ENCODE measurements around the gene MARCHF7. TPM values are rescaled to one million over a fixed set of nuclear protein-coding genes. Genes with fewer than 3 reads are reported as not detected.
"Not testable (repeated sequence)": the region's sequence is repeated elsewhere in the genome, so short reads cannot be mapped to it uniquely, and the experiment has no call there.

MARCHF7 gene
- total RNA-seq, 1 donor from 2014 or later: 76.5 TPM

- peaks cover 13% of the 10 kb centered on the region for H3K9me3 Mint-ChIP-seq
- not testable (repeated sequence) for DNase-seq (ENCODE audit: low spot score); H3K27ac Mint-ChIP-seq; H3K4me3 Mint-ChIP-seq; H3K27me3 Mint-ChIP-seq (ENCODE audit: insufficient read depth)
- H3K4me1 Mint-ChIP-seq (ENCODE audit: low read depth): peaks cover 53% of the 10 kb centered on the region
- intact Hi-C loops (cut with micrococcal nuclease): loop anchor here (2.0 kb wide), 1 partner anchor 16 kb away; no protein-coding TSS in a partner anchor
- H3K36me3 Mint-ChIP-seq (ENCODE audit: low read depth): peaks cover 54% of the 10 kb centered on the region
These were observed 12.7 kb downstream of the MARCHF7 start for GRCh38 chr2:159724795-159725572.

- H3K9me3 Mint-ChIP-seq: peaks cover 13% of the 10 kb centered on the region
- intact Hi-C loops (cut with micrococcal nuclease): loop anchor here (2.0 kb wide), 1 partner anchor 15 kb away; no protein-coding TSS in a partner anchor
- no peak overlapping the region for H3K27ac Mint-ChIP-seq
- peaks cover 47% of the 10 kb centered on the region for H3K4me1 Mint-ChIP-seq (ENCODE audit: low read depth)
- DNase-seq (ENCODE audit: low spot score): no peak
- H3K36me3 Mint-ChIP-seq (ENCODE audit: low read depth): peaks cover 53% of the 10 kb centered on the region
- H3K4me3 Mint-ChIP-seq: no peak overlapping the region
- no peaks in the 10 kb centered on the region for H3K27me3 Mint-ChIP-seq (ENCODE audit: insufficient read depth)
These were observed 13.4 kb downstream of the MARCHF7 start for GRCh38 chr2:159725713-159726112.

DNA sequence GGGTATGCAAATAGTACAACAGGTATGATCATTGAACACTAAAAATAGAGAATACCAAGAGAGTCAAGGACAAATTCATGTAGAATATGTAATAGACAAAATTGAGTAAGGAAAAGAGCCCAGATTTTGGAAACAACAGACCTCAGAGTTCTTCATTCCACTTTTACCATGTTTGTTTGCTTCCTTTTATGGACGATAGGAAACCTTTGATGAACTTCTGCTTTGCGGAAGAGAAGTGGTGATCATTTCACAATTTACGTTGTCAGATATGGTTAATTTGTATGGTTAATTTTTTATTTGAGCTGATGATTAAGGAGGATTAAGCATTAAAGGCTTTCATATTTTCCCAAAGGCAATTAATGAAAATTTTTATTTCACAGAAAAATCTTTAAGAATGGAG lies 16.3 kb downstream of the MARCHF7 start:
- H3K36me3 Mint-ChIP-seq (ENCODE audit: low read depth): peaks cover 43% of the 10 kb centered on the region
- intact Hi-C loops (cut with micrococcal nuclease): no loop called here

DNA sequence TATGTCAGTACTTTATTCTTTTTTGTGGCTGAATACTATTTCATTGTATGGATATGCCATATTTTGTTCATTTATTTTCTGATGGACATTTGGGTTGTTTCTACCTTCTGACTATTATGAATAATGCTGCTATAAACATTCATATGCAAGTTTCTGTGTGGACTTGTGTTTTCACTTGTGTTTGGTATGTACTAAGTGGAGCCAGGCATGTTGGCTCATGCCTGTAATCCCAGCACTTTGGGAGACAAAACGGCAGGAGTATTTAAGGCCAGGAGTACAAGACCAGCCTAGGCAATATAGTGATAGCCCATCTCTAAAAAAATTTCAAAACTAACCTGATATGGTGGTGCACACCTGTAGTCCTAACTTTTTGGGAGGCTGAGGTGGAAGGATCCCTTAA lies 23.3 kb downstream of the MARCHF7 start:
- Mint-ChIP-seq H3K4me3 (no peak overlapping the region), H3K9me3 (no peaks in the 10 kb centered on the region), H3K4me1 (ENCODE audit: low read depth) (peaks cover 27% of the 10 kb centered on the region), H3K27ac (no peak overlapping the region), H3K27me3 (ENCODE audit: insufficient read depth) (no peaks in the 10 kb centered on the region), H3K36me3 (ENCODE audit: low read depth) (peaks cover 44% of the 10 kb centered on the region)
- intact Hi-C loops (cut with micrococcal nuclease): no loop called here
- DNase-seq (ENCODE audit: low spot score): no peak

More for the DNA sequence above, 16.3 kb downstream of the MARCHF7 start:
- no peaks in the 10 kb centered on the region for H3K27me3 Mint-ChIP-seq (ENCODE audit: insufficient read depth)
- peaks cover 13% of the 10 kb centered on the region for H3K9me3 Mint-ChIP-seq
- no peak overlapping the region for H3K27ac Mint-ChIP-seq
- no peak overlapping the region for H3K4me3 Mint-ChIP-seq
- DNase-seq (ENCODE audit: low spot score): no peak
- peaks cover 25% of the 10 kb centered on the region for H3K4me1 Mint-ChIP-seq (ENCODE audit: low read depth)

DNA sequence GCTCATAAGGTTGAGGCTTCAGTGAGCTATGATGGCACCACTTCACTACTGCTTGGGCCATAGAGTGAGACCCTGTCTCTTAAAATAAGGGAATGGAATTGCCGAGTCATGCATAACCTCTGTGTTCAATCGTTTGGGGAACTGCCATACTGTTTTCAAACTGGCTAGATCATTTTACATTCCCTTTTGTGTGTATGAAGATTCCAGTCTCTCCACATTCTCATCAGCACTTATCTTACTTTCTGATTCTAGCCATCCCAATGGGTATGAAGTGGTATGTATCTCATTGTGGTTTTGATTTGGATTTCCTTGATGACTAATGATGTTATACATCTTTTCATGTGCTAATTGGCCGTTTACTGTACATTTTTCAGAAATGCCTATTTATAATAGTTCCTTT lies 23.7 kb downstream of the MARCHF7 start:
- intact Hi-C loops (cut with micrococcal nuclease): no loop called here
- Mint-ChIP-seq H3K9me3 (no peaks in the 10 kb centered on the region), H3K4me3 (no peak overlapping the region), H3K27me3 (ENCODE audit: insufficient read depth) (no peaks in the 10 kb centered on the region), H3K27ac (no peak overlapping the region), H3K4me1 (ENCODE audit: low read depth) (peaks cover 27% of the 10 kb centered on the region), H3K36me3 (ENCODE audit: low read depth) (peaks cover 40% of the 10 kb centered on the region)
- no peak for DNase-seq (ENCODE audit: low spot score)

- no peak overlapping the region for H3K27ac Mint-ChIP-seq
- H3K9me3 Mint-ChIP-seq: no peaks in the 10 kb centered on the region
- intact Hi-C loops (cut with micrococcal nuclease): no loop called here
- H3K4me3 Mint-ChIP-seq: no peak overlapping the region
- peaks cover 31% of the 10 kb centered on the region for H3K4me1 Mint-ChIP-seq (ENCODE audit: low read depth)
- no peaks in the 10 kb centered on the region for H3K27me3 Mint-ChIP-seq (ENCODE audit: insufficient read depth)
- peaks cover 44% of the 10 kb centered on the region for H3K36me3 Mint-ChIP-seq (ENCODE audit: low read depth)
- no peak for DNase-seq (ENCODE audit: low spot score)
These were observed 25.1 kb downstream of the MARCHF7 start for GRCh38 chr2:159737292-159737916.

DNA sequence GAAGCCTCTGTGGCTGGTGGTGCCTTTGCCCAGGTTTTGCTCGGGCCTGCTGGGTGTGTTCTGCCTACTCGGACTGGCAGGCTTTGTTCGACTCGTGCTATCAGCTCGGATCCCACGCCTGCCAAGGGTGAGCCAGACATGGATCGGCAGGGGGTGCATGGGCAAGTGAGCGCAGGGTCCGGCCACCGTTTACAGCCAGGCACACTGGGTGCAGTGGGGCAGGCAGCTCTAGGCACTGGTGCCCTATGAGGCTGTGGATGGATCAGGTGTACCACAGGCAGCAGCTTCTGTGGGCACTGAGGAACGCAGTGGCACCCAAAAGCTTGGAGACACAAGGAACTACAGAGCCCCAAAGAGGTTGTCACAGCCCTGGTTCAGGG lies 25.6 kb downstream of the MARCHF7 start:
- Mint-ChIP-seq H3K9me3 (no peaks in the 10 kb centered on the region), H3K27ac (no peak overlapping the region), H3K36me3 (ENCODE audit: low read depth) (peaks cover 44% of the 10 kb centered on the region), H3K4me3 (no peak overlapping the region), H3K27me3 (ENCODE audit: insufficient read depth) (no peaks in the 10 kb centered on the region), H3K4me1 (ENCODE audit: low read depth) (peaks cover 31% of the 10 kb centered on the region)
- no peak for DNase-seq (ENCODE audit: low spot score)
- intact Hi-C loops (cut with micrococcal nuclease): no loop called here

GRCh38 chr2:159738509-159739390 lies 26.4 kb downstream of the MARCHF7 start:
- Mint-ChIP-seq H3K4me3 (no peak overlapping the region), H3K9me3 (no peaks in the 10 kb centered on the region), H3K27me3 (ENCODE audit: insufficient read depth) (no peaks in the 10 kb centered on the region), H3K27ac (peak overlapping the region; percentile 11), H3K36me3 (ENCODE audit: low read depth) (peaks cover 46% of the 10 kb centered on the region), H3K4me1 (ENCODE audit: low read depth) (peaks cover 31% of the 10 kb centered on the region)
- intact Hi-C loops (cut with micrococcal nuclease): no loop called here
- no peak for DNase-seq (ENCODE audit: low spot score)

DNA sequence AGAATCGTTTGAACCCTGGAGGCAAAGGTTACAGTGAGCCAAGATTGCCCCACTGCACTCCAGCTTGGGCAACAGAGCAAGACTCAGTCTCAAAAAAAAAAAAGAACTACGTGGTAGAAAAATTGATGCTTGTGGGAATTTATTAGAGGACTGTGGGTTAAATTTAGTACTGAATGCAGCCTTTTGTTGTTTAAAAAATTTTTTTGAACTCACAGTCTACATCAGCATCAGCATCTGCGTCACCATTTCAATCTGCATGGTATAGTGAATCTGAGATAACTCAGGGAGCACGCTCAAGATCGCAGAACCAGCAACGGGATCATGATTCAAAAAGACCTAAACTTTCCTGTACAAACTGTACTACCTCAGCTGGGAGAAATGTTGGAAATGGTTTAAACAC lies 30.5 kb downstream of the MARCHF7 start:
- H3K9me3 Mint-ChIP-seq: no peaks in the 10 kb centered on the region

DNA sequence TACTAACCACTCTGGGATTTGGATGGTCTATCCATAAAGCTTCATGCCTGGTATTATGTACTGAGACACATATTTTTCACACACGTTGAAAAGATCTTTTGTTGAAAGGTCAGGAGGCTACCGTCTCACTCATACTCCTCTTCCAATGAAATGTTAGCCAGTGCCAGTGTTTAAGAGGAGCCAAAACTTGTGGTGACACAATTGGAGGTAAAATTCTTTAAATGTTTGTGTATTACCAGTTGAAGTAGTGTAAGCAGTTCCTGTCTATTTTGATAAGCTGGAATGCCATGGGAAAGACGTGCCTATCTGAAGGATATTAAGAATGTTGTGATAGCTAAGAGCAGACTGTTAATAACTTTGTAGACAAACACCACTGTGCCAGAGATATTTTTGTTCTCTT lies 32.1 kb downstream of the MARCHF7 start:
- Mint-ChIP-seq H3K27ac (no peak overlapping the region), H3K27me3 (ENCODE audit: insufficient read depth) (no peaks in the 10 kb centered on the region), H3K4me3 (no peak overlapping the region), H3K4me1 (ENCODE audit: low read depth) (peaks cover 15% of the 10 kb centered on the region), H3K36me3 (ENCODE audit: low read depth) (peaks cover 50% of the 10 kb centered on the region), H3K9me3 (no peaks in the 10 kb centered on the region)
- DNase-seq (ENCODE audit: low spot score): no peak
- intact Hi-C loops (cut with micrococcal nuclease): no loop called here

More for the DNA sequence above, 30.5 kb downstream of the MARCHF7 start:
- no peak overlapping the region for H3K27ac Mint-ChIP-seq
- peaks cover 48% of the 10 kb centered on the region for H3K36me3 Mint-ChIP-seq (ENCODE audit: low read depth)
- H3K27me3 Mint-ChIP-seq (ENCODE audit: insufficient read depth): no peaks in the 10 kb centered on the region
- no peak overlapping the region for H3K4me3 Mint-ChIP-seq
- intact Hi-C loops (cut with micrococcal nuclease): no loop called here
- no peak for DNase-seq (ENCODE audit: low spot score)
- peaks cover 18% of the 10 kb centered on the region for H3K4me1 Mint-ChIP-seq (ENCODE audit: low read depth)

- H3K27ac Mint-ChIP-seq; DNase-seq (ENCODE audit: low spot score); H3K9me3 Mint-ChIP-seq; intact Hi-C loops (cut with micrococcal nuclease); H3K4me3 Mint-ChIP-seq; H3K4me1 Mint-ChIP-seq (ENCODE audit: low read depth); H3K27me3 Mint-ChIP-seq (ENCODE audit: insufficient read depth): not testable (repeated sequence)
- H3K36me3 Mint-ChIP-seq (ENCODE audit: low read depth): peaks cover 48% of the 10 kb centered on the region
These were observed 32.9 kb downstream of the MARCHF7 start for GRCh38 chr2:159745237-159745636.

DNA sequence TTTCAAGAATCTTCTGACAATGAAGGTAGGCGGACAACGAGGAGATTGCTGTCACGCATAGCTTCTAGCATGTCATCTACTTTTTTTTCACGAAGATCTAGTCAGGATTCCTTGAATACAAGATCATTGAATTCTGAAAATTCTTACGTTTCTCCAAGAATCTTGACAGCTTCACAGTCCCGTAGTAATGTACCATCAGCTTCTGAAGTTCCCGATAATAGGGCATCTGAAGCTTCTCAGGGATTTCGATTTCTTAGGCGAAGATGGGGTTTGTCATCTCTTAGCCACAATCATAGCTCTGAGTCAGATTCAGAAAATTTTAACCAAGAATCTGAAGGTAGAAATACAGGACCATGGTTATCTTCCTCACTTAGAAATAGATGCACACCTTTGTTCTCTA lies 35.8 kb downstream of the MARCHF7 start:
- no peaks in the 10 kb centered on the region for H3K9me3 Mint-ChIP-seq
- no peaks in the 10 kb centered on the region for H3K27me3 Mint-ChIP-seq (ENCODE audit: insufficient read depth)
- H3K27ac Mint-ChIP-seq: no peak overlapping the region
- peaks cover 27% of the 10 kb centered on the region for H3K4me1 Mint-ChIP-seq (ENCODE audit: low read depth)
- no peak overlapping the region for H3K4me3 Mint-ChIP-seq
- intact Hi-C loops (cut with micrococcal nuclease): no loop called here
- peaks cover 57% of the 10 kb centered on the region for H3K36me3 Mint-ChIP-seq (ENCODE audit: low read depth)
- DNase-seq (ENCODE audit: low spot score): no peak

DNA sequence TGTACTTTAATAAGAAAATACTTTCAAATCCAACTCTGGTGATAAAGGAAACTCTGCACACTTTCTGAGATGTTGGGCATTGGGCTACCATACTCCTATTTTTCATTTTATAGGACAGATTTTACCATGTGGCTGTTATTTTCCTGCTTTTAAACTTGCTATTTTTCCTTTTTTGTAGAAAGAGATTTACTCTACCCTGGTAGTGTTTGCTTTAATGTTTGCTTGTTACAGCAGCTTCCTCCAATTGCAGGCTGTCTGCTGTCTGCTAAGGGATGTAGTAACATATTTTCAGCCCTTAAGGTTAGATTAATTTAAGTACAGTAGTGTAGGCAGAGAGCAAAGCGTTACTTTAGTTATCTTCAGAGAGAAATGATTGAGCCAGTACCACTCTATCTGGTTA lies 38.6 kb downstream of the MARCHF7 start:
- Mint-ChIP-seq H3K4me3 (no peak overlapping the region), H3K27me3 (ENCODE audit: insufficient read depth) (no peaks in the 10 kb centered on the region), H3K4me1 (ENCODE audit: low read depth) (peaks cover 23% of the 10 kb centered on the region), H3K27ac (peak overlapping the region; percentile 63), H3K9me3 (no peaks in the 10 kb centered on the region), H3K36me3 (ENCODE audit: low read depth) (peaks cover 42% of the 10 kb centered on the region)
- intact Hi-C loops (cut with micrococcal nuclease): no loop called here
- no peak for DNase-seq (ENCODE audit: low spot score)
